Activated CD4-positive, alpha-beta T cell treated with anti-CD3 and anti-CD28 coated beads for 4 hours (primary cell): Measurements from ENCODE around the gene GRK2.
"Not testable (repeated sequence)": the region's sequence is repeated elsewhere in the genome, so short reads cannot be mapped to it uniquely, and the experiment has no call there.

Experiments
- DNase-seq, 2 donors: peaks; one replicate each; pipeline ENCODE4 v3.0.0-alpha.2; 2020

GRK2 gene

DNA sequence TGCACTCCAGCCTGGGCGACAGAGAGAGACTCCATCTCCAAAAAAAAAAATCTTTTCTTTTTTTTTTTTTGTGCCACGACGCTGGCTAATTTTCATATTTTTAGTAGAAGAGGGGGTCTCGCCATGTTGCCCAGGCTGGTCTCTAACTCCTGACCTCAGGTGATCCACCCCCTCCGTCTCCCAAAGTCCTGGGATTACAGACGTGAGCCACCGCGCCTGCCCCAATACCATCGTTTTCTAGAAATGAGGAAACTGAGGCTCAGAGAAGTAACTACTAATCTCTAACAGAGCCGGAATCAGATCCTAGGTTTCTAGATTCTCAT lies 50.6 kb downstream of the GRK2 start:
- DNase-seq = no peak

DNA sequence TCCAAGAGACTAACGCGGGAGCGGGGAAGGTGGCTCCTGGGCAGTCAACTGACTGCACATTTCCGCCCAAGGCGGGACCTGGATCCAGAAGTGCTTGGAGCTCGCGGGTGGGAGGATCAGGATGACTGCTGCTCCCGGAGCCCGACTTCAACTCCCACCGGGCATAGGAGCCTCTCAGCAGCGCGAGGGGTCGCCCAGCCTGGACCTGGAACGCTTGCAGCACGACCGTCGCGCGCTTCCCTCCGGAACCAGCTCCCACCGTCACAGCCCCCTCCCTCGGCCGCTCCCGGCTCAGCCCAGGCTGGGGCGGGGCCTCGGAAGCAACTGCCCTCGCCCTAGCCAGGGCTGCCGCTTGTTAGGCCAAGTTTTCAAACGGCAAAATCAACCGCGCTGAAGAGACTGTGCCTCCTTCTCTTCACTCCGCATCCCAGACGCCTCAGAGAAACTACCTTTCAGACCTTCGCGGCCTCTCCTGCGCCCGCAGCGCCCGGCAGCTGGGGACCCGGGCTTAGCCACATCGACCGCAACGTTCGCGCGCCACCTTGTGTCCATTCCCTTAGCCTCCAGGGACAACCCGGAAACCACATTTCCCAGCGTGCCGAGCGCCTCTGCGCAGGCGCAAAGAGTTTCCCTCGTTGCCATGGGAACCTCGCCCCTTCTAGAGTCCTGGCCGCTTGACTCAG lies 51.1 kb downstream of the GRK2 start:
- peak; percentile 98 to 99 for DNase-seq

DNA sequence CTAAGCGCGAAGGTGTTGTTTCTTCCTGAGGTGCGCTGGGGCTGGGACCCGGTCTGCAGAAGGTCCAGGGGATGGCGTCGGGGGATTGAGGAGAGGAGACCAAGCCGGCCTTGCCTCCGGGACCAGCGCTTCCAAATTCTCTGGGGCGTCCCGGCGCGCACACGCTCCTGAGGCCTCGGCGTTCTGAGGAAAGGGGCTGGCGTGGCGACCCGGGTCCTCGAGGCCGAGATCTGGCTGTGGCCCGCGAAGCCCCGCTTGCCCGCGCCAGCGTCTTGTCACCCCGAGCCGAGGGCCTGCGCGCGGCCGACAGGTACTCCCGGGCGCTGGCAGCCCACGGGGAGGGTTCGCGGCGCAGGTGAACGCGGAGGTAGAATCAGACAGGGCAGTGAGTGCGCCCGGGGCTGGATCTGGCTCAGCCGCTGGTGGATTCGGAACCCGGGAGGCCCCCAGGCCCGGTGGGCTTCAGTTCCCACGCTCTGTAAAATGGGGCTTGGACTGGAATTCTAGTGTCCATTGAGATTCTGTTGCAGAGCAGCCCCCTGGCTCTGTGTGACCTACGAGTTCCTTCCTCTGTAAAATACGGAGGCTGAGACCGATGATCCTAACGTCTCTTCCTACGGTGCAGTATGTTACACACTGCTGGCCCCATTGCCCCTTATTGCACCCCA lies 51.7 kb downstream of the GRK2 start:
- no peak for DNase-seq

DNA sequence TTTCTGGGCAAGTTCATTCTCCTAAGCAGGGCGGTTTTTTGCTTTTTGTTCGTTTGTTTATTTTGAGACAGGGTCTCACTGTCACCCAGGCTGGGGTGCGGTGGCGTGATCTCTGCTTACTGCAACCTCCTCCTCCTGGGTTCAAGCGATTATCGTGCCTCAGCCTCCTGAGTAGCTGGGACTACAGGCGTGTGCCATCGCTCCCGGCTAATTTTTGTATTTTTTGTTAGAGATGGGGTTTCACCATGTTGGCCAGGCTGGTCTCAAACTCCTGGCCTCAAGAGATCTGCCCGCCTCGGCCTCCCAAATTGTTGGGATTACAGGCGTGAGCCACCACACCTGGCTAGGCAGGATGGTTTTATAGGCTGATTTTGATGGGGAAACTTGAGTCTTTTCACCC lies 52.6 kb downstream of the GRK2 start:
- DNase-seq = not testable (repeated sequence)

DNA sequence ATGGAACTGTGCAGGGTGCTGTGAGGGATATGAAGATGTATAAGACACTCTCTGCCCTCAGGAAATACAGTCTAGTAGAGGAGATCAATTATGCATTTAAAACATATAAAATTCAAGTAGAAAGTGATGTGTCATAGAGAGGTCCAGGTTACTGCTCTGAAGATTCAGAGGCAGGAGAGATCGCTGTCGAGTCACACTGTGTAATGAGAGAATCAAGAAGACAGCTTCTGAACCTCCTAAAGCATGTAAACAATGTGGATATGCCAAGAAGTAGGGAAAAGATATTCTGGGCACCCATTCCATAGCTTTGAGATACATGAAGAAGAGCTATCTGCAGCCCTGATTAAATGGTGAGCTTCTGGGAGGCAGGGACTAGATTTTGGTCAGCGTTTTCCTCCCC lies 53.7 kb downstream of the GRK2 start:
- DNase-seq = no peak

DNA sequence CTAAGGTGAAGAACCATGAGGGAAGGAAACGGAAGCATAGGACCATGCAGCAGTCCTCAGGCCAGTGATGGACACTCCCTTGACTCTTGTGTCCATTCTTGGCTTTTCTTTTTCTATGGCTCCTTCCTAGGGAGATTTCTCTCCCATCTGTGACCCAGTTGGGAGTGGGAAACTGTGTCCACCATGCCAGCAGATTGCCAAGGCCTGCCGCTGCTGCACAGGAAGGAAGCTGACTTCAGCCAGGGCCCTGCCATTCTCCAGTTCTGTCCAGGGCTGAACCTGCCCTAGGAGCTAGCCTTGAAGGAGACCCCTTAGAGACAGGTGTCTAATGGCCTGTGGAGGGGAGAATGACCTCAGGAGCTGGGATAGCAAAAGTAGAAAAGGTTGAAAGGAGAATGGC lies 54.4 kb downstream of the GRK2 start:
- DNase-seq = no peak

DNA sequence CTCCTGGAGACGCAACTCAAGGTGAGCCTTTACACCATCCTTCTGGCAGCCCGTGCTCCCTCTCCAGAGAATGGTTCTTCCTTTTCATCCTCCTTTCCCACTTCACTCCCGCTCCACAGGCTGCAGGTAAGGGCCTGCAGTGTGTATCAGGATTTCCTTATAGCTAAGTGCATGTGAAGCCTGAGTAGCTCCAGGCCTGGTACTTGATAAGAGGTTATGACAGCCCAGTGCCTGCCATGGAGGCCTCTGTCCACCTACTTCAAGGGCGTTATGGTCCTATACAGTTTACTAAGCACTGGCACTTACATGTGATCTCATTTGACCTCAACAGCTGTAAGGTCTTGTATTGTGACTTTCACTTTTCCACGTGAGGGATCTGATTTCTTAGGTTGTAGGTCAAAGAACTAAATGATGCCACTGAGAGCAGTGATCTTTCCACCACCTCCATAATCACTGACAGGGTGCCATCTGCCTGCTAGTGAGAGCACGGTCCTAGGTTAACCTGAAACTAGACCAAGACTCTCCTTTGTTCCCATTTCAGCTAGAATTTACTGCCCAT lies 55.1 kb downstream of the GRK2 start:
- DNase-seq = no peak

DNA sequence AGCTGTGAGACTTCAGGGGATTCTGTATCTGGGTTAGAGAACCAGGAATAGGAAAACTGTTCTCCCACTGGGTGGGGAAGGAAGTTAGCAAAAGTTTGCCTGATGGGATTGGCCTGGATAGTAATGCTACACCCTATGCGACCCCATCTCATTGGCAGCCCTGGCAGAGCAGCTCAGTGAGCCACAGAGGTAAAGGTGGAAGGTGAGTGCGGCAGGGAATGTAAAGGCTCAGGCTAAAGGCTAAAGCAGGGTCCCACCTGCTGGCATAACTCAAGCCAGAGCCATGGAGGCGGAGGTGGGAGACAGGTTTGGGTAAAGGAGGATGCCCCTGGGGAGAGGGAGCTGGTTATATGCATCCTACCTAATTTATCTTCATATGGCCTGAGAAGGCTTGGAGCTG lies 55.8 kb downstream of the GRK2 start:
- DNase-seq = no peak

DNA sequence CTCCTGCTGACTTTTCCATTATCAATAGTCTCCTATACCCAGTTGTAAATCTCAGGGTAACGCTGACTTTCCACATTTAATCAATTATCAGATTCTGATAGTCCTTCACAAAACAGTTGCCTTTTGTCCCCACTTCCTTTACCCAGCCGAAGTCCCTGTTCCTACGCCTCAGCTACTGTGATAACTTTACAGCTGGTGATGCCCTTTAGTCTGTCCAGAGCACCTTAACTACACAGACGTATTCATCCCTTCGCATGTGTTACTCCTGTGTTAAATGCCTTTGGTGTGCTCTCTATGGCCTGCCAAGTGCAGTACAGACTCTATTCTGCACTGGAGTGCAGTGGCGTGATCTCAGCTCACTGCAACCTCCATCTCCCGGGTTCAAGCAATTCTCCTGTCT lies 57.3 kb downstream of the GRK2 start:
- DNase-seq = no peak

DNA sequence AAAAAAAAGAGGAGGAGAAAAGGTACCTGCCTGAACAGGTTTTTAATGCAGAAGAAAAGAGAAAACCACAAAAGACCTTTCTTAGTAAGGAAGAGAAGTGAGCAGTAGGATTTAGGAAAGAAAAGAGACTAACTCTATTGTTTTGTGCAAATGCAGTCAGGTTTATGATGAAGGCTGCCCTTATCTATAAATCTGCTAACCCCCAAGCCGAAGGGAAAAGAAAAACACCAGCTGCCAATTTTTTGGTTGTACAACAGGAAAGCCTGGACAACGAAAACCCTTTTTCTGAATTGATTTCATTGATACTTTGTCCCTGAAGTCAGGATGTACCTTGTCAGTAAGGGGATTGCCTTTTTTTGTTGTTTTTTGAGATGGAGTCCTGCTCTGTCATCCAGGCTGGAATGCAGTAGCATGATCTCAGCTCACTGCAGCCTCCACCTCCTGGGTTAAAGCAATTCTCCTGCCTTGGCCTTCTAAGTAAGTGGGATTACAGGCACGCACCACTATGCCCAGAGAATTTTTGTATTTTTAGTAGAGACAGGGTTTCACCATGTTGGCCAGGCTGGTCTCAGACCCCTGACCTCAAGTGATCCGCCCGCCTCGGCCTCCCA lies 65.9 kb downstream of the GRK2 start:
- DNase-seq = no peak
